Trophoblast cell (in vitro differentiated cells and primary cell): ENCODE data around the gene TIMM22.
A peak's percentile ranks its signal among the peaks of the same experiment; 100 is the strongest.
"Not testable (repeated sequence)": the region's sequence is repeated elsewhere in the genome, so short reads cannot be mapped to it uniquely, and the experiment has no call there.

Experiments used
- DNase-seq, 2 donors: peaks; one replicate each; pipeline ENCODE4 v3.0.0-alpha.2; 2016
- H2AFZ ChIP-seq: 2 replicates; pipeline ENCODE4 v1.6.1; 2013; ENCODE audit warnings: low read length, moderate library complexity, mild to moderate bottlenecking; ENCODE audit not compliant: insufficient read depth, poor library complexity
- H2AK5ac ChIP-seq: 2 replicates; pipeline ENCODE4 v1.6.1; 2013; ENCODE audit warnings: mild to moderate bottlenecking, low read length
- H2BK120ac ChIP-seq: 2 replicates; pipeline ENCODE4 v1.6.1; 2013; ENCODE audit warnings: low read length, mild to moderate bottlenecking, moderate library complexity; ENCODE audit not compliant: insufficient read depth, poor library complexity
- H2BK12ac ChIP-seq: 2 replicates; pipeline ENCODE4 v1.6.1; 2013; ENCODE audit warnings: mild to moderate bottlenecking, low read length, moderate library complexity
- H2BK5ac ChIP-seq: 2 replicates; pipeline ENCODE4 v1.6.1; 2013; ENCODE audit warnings: low read length, low read depth, moderate library complexity, mild to moderate bottlenecking; ENCODE audit not compliant: poor library complexity
- H3K14ac ChIP-seq: 2 replicates; pipeline ENCODE4 v1.6.1; 2013; ENCODE audit warnings: mild to moderate bottlenecking, low read length
- H3K18ac ChIP-seq: 2 replicates; pipeline ENCODE4 v1.6.1; 2013; ENCODE audit warnings: mild to moderate bottlenecking, low read length
- H3K23ac ChIP-seq: 2 replicates; pipeline ENCODE4 v1.6.1; 2013; ENCODE audit warnings: low read length
- H3K27ac ChIP-seq: 2 replicates; pipeline ENCODE4 v1.5.1; 2013; ENCODE audit warnings: low read depth, mild to moderate bottlenecking, inconsistent platforms, low read length, moderate library complexity
- H3K27me3 ChIP-seq: 2 replicates; pipeline ENCODE4 v1.6.1; 2013; ENCODE audit warnings: inconsistent platforms, mild to moderate bottlenecking, low read length, moderate library complexity; ENCODE audit not compliant: insufficient read depth
- H3K36me3 ChIP-seq, 2 experiments: 1 replicate in 1 of 2; 2 replicates in 1 of 2; pipeline ENCODE4 v1.6.1; 2013; ENCODE audit warnings: low read length in 2 of 2, mild to moderate bottlenecking in 2 of 2, moderate library complexity in 1 of 2; ENCODE audit not compliant: insufficient read depth in 2 of 2, control insufficient read depth in 1 of 2
- H3K4ac ChIP-seq: 2 replicates; pipeline ENCODE4 v1.6.1; 2013; ENCODE audit warnings: low read depth, mild to moderate bottlenecking, low read length, moderate library complexity
- H3K4me1 ChIP-seq, 2 experiments: 1 replicate in 1 of 2; 2 replicates in 1 of 2; pipeline ENCODE4 v1.6.1; 2013; ENCODE audit warnings: low read length in 2 of 2, mild to moderate bottlenecking in 2 of 2, moderate library complexity in 1 of 2; ENCODE audit not compliant: insufficient read depth in 2 of 2, control insufficient read depth in 1 of 2
- H3K4me2 ChIP-seq: 2 replicates; pipeline ENCODE4 v1.6.1; 2013; ENCODE audit warnings: inconsistent platforms, mild to moderate bottlenecking, low read length, moderate library complexity
- H3K4me3 ChIP-seq: 2 replicates; pipeline ENCODE4 v1.5.1; 2013; ENCODE audit warnings: mild to moderate bottlenecking, low read depth, low read length, inconsistent platforms
- H3K79me1 ChIP-seq: one replicate; pipeline ENCODE4 v1.6.1; 2013; ENCODE audit warnings: low read length
- H3K79me2 ChIP-seq: 2 replicates; pipeline ENCODE4 v1.6.1; 2013; ENCODE audit warnings: low read length, mild to moderate bottlenecking; ENCODE audit not compliant: control insufficient read depth, insufficient read depth, poor library complexity
- H3K9ac ChIP-seq: 2 replicates; pipeline ENCODE4 v1.6.1; 2013; ENCODE audit warnings: mild to moderate bottlenecking, low read length
- H3K9me3 ChIP-seq: 2 replicates; pipeline ENCODE4 v1.6.1; 2013; ENCODE audit warnings: low read depth, mild to moderate bottlenecking, control low read depth, inconsistent platforms, low read length; ENCODE audit not compliant: insufficient read depth
- H4K12ac ChIP-seq: 2 replicates; pipeline ENCODE4 v1.6.1; 2013; ENCODE audit warnings: low read depth, mild to moderate bottlenecking, low read length, moderate library complexity
- H4K8ac ChIP-seq: 2 replicates; pipeline ENCODE4 v1.6.1; 2013; ENCODE audit warnings: low read depth, mild to moderate bottlenecking, low read length, moderate library complexity
- H4K91ac ChIP-seq: one replicate; pipeline ENCODE4 v1.6.1; 2013; ENCODE audit warnings: low read depth, mild to moderate bottlenecking, low read length, moderate library complexity
- WGBS: extraction: QIAGEN DNeasy Blood & Tissue Kit; methylation state at CpG from one replicate; pipeline ENCODE4 v1.1.7; 2013; ENCODE audit warnings: missing lambda C conversion rate; ENCODE audit not compliant: insufficient read length, insufficient coverage; ENCODE audit errors: extremely low coverage; 5-methylcytosine and 5-hydroxymethylcytosine counted together

The TIMM22 gene

DNA sequence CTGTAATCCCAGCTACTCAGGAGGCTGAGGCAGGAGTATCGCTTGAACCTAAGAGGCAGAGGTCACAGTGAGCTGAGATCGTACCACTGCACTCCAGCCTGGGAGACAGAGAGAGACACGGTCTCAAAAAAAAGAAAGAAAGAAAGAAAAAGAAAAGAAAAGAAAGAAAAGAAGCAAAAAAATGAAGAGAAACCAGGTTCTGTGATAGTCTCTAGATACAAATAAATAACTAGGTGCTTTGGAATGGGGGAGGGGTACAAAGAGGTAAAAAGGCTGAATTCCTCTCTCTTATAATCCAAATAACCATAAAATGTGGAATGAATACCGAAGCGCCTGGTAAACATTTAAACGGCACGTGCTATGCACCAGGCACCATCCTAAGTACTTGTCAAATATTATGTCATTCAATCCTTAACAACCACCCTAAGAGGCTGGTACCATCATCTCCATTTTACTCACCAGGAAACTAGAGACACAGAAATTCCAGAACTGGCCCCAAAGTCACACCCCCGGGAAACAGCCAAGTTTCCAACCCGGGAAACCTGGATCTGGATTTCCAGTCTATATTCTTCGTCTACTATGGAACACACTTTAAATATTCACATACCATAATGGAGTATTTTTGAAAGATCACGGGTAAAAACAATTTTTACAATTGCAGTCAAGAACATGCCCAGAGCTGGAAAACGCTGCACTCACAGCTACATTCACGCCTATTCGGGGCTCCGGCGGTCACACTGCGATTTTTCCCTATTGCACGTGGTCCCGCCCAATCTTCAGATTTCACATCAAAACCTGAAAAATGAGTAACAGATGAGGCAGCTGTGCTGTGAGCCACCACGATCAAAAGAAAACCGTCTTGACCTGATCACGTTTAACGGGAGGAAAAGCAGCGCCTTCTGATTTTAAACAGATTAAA is 27.9 kb upstream of the TIMM22 start:
- no peak overlapping the region for H3K14ac ChIP-seq
- H3K9ac ChIP-seq, result no peak overlapping the region
- no peaks in the 10 kb centered on the region for H3K9me3 ChIP-seq
- no peak overlapping the region for H2AFZ ChIP-seq
- H3K4me1 ChIP-seq, result peaks cover 7 to 15% of the 10 kb centered on the region in 2 experiments
- no peak overlapping the region for H2BK120ac ChIP-seq
- H3K23ac ChIP-seq, result no peak overlapping the region
- H4K8ac ChIP-seq, result no peak overlapping the region
- no peak overlapping the region for H2AK5ac ChIP-seq
- H3K79me2 ChIP-seq, result peaks cover 17% of the 10 kb centered on the region
- H3K18ac ChIP-seq, result no peak overlapping the region
- no peak overlapping the region for H4K91ac ChIP-seq
- peak overlapping the region; percentile 44 for H3K4ac ChIP-seq
- H3K79me1 ChIP-seq, result no peaks in the 10 kb centered on the region
- no peak overlapping the region for H3K27ac ChIP-seq
- peaks cover 0 to 2% of the 10 kb centered on the region in 2 experiments for H3K36me3 ChIP-seq
- no peak overlapping the region for H2BK5ac ChIP-seq
- WGBS, result no CpG with 5 or more reads among the region's 24 CpGs
- no peak overlapping the region for H2BK12ac ChIP-seq
- H4K12ac ChIP-seq, result no peak overlapping the region
- no peak overlapping the region for H3K4me2 ChIP-seq
- H3K27me3 ChIP-seq, result no peaks in the 10 kb centered on the region
- no peak for DNase-seq
- H3K4me3 ChIP-seq, result no peak overlapping the region

DNA sequence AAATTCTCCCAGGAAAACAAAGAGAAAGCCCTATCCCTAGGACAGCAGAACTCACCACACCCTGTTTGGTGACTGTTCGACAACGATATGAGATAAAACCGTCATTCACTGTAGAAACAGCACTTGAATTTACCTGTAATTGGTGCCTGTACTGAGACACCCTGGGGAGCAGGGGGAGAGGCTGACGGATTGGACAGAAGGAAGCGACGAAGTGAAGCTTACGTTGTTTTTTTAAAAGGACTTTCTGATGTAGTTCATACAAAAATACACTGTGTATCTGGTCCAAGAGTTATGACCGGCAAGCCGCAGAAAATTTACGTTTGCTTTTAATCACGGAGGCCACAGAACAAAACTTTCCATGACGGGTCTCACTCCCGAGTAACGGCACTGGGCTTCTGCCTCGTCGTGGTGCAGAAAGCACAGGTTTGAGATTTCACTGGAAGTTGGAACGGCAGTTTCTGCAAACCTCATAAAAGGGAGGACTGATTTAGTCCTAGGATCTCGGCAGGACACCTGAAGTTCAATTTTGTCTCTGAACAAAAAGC is 27.0 kb upstream of the TIMM22 start:
- H3K4me1 ChIP-seq, result peaks cover 8 to 13% of the 10 kb centered on the region in 2 experiments
- H4K8ac ChIP-seq, result no peak overlapping the region
- no peak overlapping the region for H3K4me2 ChIP-seq
- no peak overlapping the region for H3K9ac ChIP-seq
- H2BK120ac ChIP-seq, result no peak overlapping the region
- no peak overlapping the region for H3K18ac ChIP-seq
- WGBS, result no CpG with 5 or more reads among the region's 18 CpGs
- H3K79me2 ChIP-seq, result peaks cover 19% of the 10 kb centered on the region
- DNase-seq, result no peak
- no peak overlapping the region for H2BK12ac ChIP-seq
- H3K14ac ChIP-seq, result no peak overlapping the region
- H2AFZ ChIP-seq, result no peak overlapping the region
- H4K12ac ChIP-seq, result no peak overlapping the region
- no peaks in the 10 kb centered on the region for H3K9me3 ChIP-seq
- H3K23ac ChIP-seq, result no peak overlapping the region
- H2BK5ac ChIP-seq, result no peak overlapping the region
- no peaks in the 10 kb centered on the region for H3K79me1 ChIP-seq
- peak overlapping the region; percentile 18 for H3K4ac ChIP-seq
- no peak overlapping the region for H3K27ac ChIP-seq
- H2AK5ac ChIP-seq, result no peak overlapping the region
- peaks cover 0 to 2% of the 10 kb centered on the region in 2 experiments for H3K36me3 ChIP-seq
- H4K91ac ChIP-seq, result no peak overlapping the region
- H3K4me3 ChIP-seq, result no peak overlapping the region
- no peaks in the 10 kb centered on the region for H3K27me3 ChIP-seq

DNA sequence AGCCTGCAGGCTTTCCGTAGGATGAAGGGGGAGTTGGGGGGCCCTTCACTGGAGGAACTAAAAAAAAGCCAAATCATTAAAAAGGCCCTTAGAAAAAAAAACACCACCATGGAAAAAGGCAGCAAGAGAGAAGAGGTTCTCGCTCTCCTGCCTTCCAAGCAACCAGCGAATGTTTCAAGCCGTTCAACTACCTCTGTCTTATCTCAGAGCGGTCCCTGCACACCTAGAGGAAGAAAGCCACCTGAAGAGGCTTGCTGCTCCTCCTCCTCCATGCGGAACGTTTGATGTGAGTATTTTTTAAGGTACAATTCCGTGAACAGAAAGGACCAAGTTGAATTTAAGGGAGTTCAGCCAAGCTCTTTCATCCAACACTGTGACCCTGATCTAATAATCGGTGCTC is 26.6 kb upstream of the TIMM22 start:
- no peak overlapping the region for H4K12ac ChIP-seq
- DNase-seq, result no peak
- H2AFZ ChIP-seq, result no peak overlapping the region
- no CpG with 5 or more reads among the region's 9 CpGs for WGBS
- H3K27me3 ChIP-seq, result no peaks in the 10 kb centered on the region
- H3K4me3 ChIP-seq, result no peak overlapping the region
- H3K4me1 ChIP-seq, result peaks cover 12 to 13% of the 10 kb centered on the region in 2 experiments
- H3K9me3 ChIP-seq, result no peaks in the 10 kb centered on the region
- no peaks in the 10 kb centered on the region for H3K79me1 ChIP-seq
- no peak overlapping the region for H2BK120ac ChIP-seq
- H3K36me3 ChIP-seq, result peaks cover under 1 to 2% of the 10 kb centered on the region in 2 experiments
- peak overlapping the region; percentile 18 for H3K4ac ChIP-seq
- H3K23ac ChIP-seq, result no peak overlapping the region
- no peak overlapping the region for H2AK5ac ChIP-seq
- no peak overlapping the region for H3K9ac ChIP-seq
- H3K27ac ChIP-seq, result no peak overlapping the region
- H4K91ac ChIP-seq, result no peak overlapping the region
- no peak overlapping the region for H3K14ac ChIP-seq
- H4K8ac ChIP-seq, result no peak overlapping the region
- no peak overlapping the region for H3K4me2 ChIP-seq
- H2BK12ac ChIP-seq, result no peak overlapping the region
- H2BK5ac ChIP-seq, result no peak overlapping the region
- peaks cover 22% of the 10 kb centered on the region for H3K79me2 ChIP-seq
- H3K18ac ChIP-seq, result no peak overlapping the region

DNA sequence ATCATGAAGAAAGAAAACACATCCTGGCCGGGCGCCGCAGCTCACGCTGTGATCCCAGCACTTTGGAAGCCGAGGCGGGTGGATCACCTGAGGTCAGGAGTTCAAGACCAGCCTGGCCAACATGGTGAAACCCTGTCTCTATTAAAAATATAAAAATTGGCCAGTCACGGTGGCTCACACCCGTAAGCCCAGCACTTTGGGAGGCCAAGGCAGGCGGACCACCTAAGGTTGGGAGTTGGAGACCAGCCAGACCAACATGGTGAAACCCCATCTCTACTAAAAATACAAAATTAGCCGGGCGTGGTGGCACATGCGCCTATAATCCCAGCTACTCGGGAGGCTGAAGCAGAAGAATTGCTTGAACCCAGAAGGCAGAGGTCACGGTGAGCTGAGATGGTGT is 25.1 kb upstream of the TIMM22 start:
- not testable (repeated sequence) for H3K9me3 ChIP-seq, H2AK5ac ChIP-seq, H3K14ac ChIP-seq, H2BK12ac ChIP-seq, H4K8ac ChIP-seq, H4K91ac ChIP-seq, H3K27me3 ChIP-seq, H3K4me3 ChIP-seq, H3K9ac ChIP-seq, H2BK5ac ChIP-seq, H4K12ac ChIP-seq, H3K18ac ChIP-seq, DNase-seq, H3K27ac ChIP-seq, H2BK120ac ChIP-seq, H3K79me1 ChIP-seq, H2AFZ ChIP-seq, H3K23ac ChIP-seq, H3K4me2 ChIP-seq, H3K36me3 ChIP-seq
- peaks cover 11 to 16% of the 10 kb centered on the region in 2 experiments for H3K4me1 ChIP-seq
- peak overlapping the region; percentile 72 for H3K4ac ChIP-seq
- WGBS, result no CpG with 5 or more reads among the region's 14 CpGs
- H3K79me2 ChIP-seq, result peaks cover 23% of the 10 kb centered on the region
